ENCODE measurements around the gene AQP1.

The AQP1 gene

GRCh38 chr7:30921540-30922401, 10.1 kb downstream of the AQP1 start:
- no peak for DNase-seq (ENCODE audit: low read depth)

DNA sequence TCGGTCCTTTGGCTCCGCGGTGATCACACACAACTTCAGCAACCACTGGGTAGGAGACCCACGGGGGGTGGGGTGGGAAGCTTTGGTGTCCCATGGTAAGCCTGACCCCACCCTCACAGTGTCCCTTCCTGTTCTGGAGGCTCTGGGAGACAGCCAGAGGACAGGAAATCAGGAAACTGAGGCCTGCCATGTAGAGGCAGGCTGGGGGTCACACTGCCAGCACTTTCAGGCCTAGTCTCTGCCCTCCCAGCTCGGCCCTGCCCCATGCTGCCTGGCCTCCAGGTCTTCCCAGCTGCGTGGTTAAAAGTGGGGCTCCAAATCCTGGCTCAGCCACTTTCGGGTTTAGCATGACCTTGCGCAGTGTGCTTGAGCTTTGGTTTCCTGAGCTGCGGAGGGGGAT, 10.9 kb downstream of the AQP1 start:
- no peak for DNase-seq (ENCODE audit: low read depth)

DNA sequence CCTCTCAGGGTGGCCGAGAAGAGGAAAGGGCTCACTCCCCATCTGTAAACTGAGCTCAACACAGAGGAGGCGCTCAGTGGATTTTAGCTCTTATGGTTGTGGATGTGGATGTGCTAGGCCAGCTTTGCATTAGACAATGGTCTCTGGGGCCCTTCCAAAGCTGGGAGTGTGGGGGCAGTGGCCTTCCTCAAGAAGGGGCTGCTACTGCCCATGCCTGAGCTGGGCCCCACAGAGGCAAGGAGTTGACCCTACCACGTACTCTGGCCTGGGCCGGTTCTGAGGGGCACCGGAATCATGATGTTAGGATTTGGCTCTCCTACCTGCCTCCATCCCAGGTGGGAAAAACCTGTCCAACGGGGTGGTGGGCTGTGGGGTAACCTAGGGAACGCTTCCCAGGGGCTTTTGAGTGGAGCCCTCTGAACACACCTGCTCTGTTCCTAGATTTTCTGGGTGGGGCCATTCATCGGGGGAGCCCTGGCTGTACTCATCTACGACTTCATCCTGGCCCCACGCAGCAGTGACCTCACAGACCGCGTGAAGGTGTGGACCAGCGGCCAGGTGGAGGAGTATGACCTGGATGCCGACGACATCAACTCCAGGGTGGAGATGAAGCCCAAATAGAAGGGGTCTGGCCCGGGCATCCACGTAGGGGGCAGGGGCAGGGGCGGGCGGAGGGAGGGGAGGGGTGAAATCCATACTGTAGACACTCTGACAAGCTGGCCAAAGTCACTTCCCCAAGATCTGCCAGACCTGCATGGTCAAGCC, 11.5 kb downstream of the AQP1 start:
- no peak for DNase-seq (ENCODE audit: low read depth)

- no peak for DNase-seq (ENCODE audit: low read depth)
These were observed 12.2 kb downstream of the AQP1 start for GRCh38 chr7:30923774-30924413.

- no peak for DNase-seq (ENCODE audit: low read depth)
These were observed 13.0 kb downstream of the AQP1 start for GRCh38 chr7:30924624-30925023.

DNA sequence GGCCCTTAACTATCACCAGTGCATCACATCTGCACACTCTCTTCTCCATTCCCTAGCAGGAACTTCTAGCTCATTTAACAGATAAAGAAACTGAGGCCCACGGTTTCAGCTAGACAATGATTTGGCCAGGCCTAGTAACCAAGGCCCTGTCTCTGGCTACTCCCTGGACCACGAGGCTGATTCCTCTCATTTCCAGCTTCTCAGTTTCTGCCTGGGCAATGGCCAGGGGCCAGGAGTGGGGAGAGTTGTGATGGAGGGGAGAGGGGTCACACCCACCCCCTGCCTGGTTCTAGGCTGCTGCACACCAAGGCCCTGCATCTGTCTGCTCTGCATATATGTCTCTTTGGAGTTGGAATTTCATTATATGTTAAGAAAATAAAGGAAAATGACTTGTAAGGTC, 13.5 kb downstream of the AQP1 start:
- no peak for DNase-seq (ENCODE audit: low read depth)

GRCh38 chr7:30925913-30926312, 14.3 kb downstream of the AQP1 start:
- no peak for DNase-seq (ENCODE audit: low read depth)

DNA sequence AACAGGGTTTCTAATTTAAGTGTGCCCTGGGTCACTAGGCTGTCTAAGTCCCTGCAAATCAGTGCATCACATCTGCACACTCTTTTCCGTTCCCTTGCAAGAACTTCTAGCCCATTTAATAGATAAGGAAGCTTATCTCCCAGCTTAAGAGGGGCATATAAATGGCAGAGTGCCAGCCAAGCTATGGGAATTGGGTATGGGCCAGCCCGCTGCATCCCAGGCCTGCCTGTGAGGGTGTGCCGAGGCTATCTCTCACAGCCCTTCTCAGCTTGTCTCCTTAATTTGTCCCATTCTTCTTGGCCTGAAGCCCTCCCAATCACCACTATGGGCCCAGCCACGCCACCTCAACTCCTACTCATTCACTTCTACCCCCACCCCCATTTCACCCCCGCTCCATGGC, 14.7 kb downstream of the AQP1 start:
- DNase-seq (ENCODE audit: low read depth) = no peak

GRCh38 chr7:30927040-30927439, 15.4 kb downstream of the AQP1 start:
- DNase-seq (ENCODE audit: low read depth) = no peak

GRCh38 chr7:30927559-30927958, 15.9 kb downstream of the AQP1 start:
- DNase-seq (ENCODE audit: low read depth) = no peak

DNA sequence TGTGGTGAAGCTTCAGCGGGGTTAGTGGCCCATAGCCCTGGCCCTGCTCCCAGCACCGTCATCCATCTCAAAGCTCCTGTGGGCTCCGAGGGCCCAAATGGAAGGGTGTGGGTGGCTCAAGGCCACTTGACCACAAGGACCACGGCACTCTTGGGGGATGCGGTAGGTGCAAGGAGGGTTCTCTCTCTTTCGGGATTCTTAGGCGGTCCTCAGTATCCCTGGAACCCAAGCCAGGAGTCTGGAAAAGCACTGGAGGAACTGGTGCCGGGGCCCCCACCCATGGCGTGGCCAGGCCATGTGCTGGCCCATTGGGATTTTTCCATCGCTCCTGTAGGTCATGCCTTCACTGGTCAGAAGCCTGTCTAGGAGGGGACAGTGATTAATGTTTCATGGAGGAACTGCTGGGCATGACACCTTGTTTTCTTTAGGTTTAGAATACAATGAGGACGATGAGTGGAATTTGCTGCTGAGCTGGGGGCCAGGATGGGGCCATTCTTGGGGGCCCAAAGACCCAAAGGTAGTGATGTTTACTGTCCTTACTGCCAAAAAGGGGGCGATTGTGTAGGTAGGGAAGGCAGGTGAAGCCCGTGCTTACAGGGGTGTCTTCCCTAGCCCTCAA, 16.7 kb downstream of the AQP1 start:
- no peak for DNase-seq (ENCODE audit: low read depth)

DNA sequence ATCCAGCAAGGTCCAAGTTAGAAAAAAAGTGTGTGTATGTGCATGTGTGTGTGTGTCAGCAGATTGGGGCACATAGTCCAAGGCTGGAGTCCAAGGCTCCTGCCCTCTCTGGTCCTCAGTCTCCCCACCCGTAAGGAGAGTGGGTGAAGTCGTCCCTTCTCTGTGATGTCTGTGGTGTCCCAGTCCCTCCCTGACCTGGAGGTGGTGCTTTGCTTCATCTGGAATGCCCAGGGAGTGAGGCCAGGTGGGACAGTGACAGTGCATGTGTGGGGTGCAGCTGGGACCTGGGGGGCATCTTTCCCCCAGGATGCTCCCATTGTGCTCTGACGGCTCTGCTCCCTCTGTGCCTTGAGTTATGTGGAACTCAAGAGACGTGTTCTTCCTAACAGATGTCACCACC, 18.0 kb downstream of the AQP1 start:
- DNase-seq (ENCODE audit: low read depth) = no peak

GRCh38 chr7:30930621-30931020, 19.0 kb downstream of the AQP1 start:
- no peak for DNase-seq (ENCODE audit: low read depth)

DNA sequence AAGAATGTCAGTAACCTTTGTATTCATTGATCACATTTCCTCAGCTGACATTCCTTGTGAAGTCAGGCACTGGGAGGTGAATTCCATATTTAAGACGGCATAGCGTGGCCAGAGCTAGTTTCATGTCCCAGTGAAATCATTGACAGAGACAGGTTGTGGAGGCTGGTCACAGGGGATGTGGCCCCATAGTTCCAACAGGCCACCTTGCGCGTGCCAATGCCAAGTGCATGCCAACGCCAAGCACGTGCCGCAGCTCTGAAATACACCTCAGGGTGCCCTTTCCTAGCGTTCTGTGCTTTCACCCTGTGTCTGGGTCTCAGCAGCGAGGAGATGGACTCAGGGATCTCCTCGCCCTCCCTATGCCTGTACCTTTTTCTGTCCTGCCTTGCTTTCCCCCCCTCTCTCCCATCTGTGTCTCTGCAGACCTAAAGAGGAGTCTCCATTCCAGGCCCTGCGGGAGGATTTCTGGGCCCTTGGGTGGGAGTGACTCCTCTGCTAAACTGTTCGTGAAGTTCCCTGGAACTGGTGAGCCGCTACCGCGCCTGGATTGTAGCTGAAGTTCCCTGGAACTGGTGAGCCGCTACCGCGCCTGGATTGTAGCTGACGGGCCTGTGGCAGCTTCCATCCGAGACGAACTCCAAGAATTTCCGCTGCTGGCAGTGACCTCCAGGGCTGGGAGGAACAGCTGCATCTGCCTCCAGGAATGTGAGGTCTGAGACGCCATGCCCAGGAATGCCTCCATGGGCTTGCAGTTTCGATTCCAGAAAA, 19.7 kb downstream of the AQP1 start:
- DNase-seq (ENCODE audit: low read depth) = no peak

GRCh38 chr7:30931929-30932540, 20.4 kb downstream of the AQP1 start:
- DNase-seq (ENCODE audit: low read depth) = no peak

GRCh38 chr7:30932562-30932961, 20.9 kb downstream of the AQP1 start:
- no peak for DNase-seq (ENCODE audit: low read depth)

- DNase-seq (ENCODE audit: low read depth) = no peak
These were observed 21.7 kb downstream of the AQP1 start for GRCh38 chr7:30933124-30933974.

- no peak for DNase-seq (ENCODE audit: low read depth)
These were observed 22.6 kb downstream of the AQP1 start for GRCh38 chr7:30934225-30934624.

DNA sequence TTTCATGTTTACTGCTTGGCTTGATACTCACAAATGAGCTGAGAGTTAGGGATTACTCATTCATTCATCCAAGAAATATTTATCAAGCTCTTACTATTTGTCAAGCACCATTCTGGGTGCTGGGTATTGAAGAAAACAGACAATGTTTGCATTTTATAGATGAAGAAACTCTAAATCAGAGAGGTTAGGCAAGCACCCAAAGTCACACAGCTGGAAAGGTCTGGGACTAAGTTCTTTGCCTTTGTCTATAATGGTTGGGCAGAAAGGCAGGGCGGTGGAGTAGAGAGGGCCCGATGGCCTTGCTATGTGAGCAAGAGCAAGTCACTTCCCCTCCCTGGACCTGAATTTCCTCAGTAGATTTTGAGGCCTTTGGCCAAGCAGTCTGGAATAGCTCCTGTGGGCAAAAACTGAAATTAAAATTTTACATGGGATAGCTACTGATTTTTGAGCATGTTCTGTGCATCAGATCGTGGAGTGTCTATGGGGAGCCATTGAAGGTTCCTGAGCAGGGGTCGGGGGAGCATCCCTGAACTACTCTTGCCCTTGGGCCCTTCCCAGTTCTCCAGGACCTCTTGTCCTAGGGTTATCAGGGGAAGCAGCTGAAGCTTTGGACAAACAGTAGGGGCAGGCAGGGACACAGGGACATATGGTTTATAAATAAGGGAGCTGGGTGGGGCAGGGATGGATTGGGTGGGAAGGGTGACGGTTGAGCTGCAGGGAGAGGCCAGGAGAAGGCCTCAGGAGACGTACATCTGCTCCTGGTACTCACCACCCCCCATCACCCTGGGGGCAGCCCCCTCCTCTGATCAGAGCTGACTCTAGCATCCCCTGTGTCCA, 23.3 kb downstream of the AQP1 start:
- no peak for DNase-seq (ENCODE audit: low read depth)

GRCh38 chr7:30935569-30935877, 23.9 kb downstream of the AQP1 start:
- no peak for DNase-seq (ENCODE audit: low read depth)

Data from stimulated activated CD8-positive, alpha-beta memory T cell treated with anti-CD3 and anti-CD28 coated beads, Interleukin-4, amount 100 ng/mL, for 24 hours (primary cell).